DMS153 (cell line): Measurements from ENCODE around the gene PTGDS.

ENCODE experiments used
- DNase-seq: peaks from one replicate; lab custom pipeline; 2025; lab: John Stamatoyannopoulos, UW

Gene PTGDS

DNA sequence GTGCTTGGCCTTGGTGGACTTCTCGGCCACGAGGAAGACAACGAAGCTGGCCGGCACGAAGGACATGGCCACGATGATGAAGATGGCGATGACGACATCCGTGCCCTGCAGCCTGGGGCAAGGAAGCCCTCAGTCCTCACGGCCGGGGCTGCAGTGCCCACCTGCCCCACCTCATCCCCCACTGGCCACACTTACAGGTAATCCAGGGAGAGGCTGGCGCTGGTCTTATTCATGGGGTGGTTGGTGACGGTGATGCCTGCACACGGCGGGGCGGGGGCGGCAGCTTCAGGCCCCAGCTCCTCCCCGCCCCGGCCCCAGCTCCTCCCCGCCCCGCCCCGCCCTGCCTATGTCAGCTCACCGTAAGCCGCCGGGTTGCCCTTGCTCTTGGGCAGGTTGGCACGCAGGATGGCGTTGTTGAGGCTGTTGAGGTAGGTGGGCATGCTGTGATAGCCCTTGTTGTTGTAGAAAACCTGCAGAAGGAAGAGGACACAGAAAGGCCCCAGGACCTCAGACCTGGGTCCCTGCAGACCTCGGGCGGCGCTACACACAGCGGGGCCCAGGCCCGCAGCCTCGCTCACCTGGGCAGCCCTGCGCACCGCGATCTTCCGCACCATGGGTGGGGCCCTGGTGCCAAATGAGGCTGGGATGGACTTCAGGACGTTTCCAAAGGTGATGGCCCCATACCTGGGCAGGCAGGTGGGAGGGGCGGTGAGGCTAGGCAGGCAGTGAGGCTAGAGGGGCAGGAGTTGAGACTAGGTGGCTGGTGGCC lies 34.8 kb downstream of the PTGDS start:
- no peak for DNase-seq

DNA sequence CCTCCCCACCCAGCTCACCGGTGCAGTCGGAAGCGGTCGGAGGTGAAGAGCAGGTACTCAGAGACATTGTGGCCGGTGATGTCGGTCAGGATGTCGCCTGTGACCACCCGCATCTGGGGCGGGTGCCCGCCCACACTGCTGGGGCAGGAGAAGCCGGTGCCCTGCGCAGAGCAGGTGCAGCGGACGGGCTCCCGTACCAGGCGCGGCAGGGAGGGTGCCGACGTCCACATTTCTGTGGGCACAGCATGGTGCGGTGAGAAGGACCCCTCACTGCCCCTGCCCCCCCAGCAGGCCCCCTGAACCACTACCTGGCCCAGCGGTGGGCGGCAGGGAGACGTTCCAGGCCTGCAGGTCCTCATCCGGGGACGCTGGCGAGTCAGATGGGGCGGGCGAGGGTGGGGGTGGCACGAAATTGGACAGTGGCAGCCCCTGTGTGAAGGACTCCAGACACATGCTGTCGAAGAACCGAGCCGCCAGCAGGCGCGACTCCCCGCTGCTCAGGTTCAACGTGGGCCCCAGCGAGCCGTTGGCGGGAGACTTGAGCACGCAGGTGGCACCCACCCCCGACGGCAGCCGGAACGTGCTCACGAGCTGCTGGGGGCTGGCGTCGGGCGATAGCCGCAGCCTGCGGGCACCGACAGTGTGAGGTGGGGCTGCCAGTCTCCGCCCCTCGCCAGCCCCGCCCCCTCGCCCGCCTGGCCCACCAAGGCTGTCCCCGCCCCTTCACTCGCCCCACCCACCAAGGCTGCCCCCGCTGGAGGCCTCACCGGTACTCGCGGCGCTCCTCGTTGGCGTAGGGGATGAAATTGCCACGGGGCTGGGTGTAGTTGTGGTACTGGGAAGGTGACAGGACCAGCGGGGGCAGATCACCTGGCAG lies 35.6 kb downstream of the PTGDS start:
- no peak for DNase-seq

DNA sequence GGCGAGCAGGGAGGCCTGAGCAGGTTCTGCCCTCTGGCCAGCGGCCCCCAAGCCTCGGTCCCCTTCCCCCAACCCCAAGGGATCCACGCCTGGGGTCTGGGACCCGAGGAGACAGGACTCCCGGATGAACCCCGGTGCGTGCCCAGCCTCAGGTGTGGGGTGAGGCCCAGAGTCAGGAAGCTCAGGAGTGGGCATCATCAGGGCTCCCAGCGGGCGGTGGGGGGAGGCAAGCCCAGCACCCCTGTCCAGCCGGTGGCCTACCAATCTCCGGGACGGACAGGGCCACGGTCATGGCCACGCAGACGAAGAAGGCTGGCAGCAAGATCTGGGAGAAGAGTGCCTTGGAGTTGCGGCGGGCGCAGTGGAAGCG lies 36.3 kb downstream of the PTGDS start:
- DNase-seq, result no peak

DNA sequence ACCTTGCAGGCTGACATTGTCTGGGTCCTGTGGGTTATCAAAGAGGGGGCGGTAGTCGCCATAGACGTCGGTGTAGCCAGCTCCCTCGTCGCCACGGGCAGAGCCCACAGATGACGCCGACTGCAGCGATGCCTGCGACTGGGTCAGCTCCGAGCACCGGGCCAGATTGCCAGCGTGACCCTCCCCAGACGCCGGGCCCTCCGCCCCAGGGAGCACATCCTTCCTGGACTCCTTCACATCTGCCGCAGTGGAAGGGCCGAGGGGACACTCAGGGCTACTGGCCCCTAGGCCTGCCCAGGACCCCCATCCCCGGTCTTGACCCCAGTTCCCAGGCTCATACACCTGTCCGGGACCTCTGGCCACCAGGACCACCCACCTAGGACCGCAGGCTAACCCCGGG lies 36.9 kb downstream of the PTGDS start:
- DNase-seq, result no peak

DNA sequence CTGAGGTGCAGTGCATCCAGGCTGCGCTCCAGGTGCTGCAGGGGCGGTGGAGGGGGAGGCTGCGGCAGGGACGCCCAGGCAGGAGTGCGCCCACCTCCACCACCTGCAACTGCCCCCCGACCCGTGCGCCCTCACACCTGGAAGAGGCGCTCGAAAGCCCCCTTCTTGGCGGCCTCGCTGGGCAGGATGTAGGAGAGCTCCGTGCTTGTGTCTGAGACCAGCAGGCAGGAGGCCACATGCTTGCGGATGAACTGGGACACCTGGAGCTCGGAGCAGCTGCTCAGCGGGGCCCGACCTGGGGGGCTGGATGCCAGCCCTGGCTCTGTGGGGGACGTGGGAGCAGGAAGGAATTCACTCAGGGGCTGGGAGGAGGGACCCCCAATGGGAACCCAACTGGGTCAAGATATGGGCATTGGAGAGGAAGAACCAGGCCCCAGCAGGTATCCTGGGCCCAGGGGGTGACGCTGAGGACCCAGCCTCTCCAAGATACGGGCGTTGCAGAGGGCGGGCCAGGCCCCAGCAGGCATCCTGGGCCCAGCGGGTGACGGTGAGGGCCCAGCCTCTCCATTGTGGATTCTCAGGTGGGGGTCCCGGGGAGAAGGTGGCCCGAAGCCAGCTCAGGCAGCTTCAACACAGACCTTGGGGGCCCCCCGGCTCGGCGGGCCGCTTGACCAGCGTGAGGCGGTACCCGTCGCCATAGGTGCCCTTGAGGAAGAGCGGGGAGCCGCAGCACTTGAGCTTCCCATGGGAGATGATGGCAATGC lies 37.7 kb downstream of the PTGDS start:
- DNase-seq, result no peak

DNA sequence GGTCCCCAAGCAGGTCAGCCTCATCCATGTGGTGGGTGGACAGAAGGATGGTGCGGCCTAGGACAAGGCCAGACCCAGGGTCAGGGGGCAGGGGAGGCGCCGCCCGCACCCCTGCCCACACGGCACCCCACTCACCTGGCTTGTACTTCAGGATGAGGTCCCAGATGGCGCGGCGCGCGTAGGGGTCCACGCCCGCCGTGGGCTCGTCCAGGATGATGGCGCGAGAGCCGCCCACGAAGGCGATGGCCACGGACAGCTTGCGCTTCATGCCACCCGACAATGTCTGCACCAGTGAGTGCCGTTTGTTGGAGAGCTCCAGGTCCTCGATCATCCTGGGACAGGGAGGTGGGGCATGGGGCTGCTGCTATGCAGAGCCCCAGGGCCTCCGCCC lies 38.2 kb downstream of the PTGDS start:
- DNase-seq, result no peak

DNA sequence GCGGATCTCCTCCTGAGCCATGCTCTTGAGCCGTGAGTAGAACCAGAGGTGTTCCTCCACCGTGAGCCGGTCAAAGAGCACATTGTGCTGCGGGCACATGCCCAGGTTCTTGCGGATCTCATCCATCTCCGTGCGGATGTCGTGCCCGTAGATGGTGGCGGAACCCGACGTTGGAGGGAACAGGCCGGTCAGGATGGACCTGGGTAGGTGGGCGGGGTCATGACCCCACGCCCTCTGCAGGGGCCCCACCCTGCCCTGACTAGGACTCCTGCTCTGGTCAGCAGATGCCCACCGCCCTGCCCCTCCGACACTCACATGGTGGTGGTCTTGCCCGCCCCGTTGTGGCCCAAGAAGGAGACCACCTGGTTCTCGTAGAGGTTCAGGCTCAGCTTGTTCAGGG lies 38.7 kb downstream of the PTGDS start:
- no peak for DNase-seq

DNA sequence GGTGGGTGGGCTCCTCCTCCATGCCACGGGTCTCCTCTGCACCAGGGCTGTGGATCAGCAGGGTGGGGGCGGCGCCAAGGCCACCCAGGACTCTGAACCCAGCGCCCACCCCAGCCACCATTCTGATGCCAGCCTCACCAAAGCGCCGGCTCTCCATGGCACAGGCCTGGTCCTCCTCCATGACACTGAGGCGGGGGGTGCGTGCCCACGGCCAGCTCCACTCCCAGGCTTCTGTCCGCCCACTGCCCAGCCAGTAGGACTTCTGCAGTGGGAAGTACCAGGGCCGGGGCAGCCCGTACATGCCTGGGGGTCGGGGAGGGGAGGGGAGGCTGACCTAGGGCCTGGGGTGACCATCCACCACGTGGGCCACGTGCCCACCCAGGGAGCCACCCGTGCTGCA lies 39.1 kb downstream of the PTGDS start:
- DNase-seq, result no peak

DNA sequence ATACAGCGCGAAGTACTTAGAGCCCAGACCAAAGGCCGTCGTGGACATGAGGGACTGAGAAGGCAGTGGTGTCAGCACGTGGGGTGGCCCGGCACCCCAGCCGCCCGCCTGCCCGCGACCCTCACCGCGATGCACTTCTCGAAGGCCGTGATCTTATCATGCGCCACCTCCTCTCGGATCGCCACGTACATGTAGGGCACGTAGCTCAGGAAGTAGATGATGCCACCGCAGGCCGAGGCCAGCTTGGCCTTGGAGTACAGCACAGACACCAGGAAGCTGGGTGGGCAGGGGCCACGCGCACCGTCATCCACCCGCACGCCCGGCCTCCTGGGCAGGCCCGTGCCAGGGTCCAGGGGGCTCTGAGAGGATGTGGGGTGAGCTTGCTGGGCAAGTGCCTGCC lies 39.8 kb downstream of the PTGDS start:
- no peak for DNase-seq

DNA sequence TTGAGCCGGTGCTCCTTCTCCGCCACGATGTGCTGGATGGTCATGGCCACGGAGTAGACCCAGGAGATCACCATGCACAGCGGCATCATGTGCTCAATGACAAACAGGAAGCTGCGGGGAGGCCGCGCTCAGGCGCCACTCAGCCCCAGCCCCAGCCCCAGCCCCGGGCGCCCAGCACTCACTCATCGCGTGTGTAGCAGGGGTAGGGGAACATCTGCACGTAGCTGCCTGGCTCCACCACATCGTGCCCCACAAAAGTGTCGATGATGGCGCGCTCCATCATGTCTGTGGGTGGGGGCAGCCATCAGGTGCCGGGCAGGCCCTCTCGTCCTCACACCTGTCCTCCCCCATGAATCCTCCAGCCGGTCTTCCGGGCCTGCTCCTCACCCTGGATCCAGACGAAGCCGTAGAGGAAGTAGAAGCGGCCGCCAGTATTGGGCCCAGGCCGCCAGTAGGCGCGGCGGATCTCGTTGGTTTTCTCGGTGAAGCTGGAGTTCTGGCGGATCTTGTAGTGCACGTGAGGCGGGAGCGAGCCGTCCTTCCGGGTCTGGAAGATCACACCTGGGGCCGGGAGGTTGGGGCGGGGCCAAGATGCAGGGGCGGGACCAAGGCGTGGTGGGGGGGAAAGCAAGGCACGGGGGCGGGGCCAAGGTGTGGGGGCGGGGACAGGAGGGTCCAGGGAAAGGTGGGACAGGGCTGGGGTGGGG lies 40.6 kb downstream of the PTGDS start:
- DNase-seq, result no peak

DNA sequence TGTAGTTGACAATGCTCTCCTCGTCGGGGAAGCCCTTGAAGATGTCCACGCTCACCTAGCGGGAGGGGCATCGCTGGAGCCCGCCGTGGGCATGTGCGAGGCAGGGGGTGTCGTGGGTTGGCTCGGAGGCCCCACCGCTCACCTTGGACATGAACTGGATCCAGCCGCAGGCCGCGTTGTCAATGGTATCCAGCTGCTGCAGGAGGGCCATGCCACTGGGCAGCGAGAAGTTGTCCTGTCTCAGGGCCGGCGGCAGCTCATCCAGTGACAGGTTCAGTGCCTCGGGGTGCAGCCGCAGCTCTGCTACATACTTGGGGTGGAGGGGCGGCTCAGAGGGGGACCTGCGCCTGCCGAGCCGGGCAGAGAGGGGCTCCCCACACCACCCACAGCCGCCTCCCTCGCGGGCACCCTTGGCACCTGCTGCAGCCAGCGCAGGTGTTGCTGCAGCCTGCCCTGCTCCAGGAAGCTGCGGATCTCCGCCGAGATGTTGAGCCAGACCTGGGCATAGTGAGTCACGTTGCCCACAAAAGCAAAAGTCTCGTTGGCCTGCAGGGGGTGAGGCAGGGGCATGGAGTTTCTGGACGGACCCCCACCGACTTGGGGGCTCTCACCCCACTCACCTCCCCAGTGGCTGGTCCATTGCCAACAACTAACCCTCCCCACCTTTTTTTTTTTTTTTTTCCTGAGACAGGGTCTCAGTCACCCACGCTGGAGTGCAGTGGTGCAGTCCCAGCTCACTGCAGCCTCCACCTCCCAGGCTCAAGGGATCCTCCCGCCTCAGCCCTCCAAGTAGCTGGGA lies 41.7 kb downstream of the PTGDS start:
- no peak for DNase-seq

DNA sequence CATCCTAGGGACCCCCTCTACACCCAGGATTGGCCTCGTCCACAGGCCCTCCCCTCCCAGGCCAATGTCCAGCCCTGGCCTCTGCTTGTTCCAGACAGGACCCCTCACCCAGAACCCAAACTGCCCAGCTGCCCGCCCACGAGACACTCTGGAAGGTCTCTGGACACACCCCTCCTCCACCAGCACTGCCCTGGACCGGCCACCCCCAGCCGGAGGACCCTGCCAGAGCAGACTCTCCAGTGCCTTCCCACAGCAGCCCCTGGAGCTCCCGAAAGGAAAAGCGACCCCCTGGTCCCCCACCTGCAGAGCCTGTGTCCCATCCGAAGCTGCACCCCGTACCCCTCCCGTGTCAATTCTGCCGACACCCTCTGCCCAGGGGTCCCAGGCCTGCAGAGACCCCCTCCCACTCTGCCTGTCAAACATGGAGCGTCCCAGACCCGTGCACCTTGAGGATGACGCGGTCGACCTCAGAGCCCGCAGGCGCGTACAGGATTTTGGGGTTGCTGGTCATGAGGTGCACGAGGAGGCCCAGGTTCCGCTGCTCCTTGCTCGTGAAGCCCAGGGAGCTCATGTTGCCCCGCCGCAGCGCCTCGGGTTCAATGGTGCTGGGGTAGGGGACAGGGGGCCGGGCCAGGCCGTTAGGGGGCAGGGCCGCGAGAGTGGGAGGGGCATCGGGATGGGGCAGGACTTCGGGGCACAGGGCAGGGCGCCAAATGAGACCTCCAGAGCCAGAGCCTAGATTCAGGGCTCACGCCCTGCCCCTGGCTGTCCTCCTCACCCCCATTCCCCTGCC lies 42.8 kb downstream of the PTGDS start:
- no peak for DNase-seq

DNA sequence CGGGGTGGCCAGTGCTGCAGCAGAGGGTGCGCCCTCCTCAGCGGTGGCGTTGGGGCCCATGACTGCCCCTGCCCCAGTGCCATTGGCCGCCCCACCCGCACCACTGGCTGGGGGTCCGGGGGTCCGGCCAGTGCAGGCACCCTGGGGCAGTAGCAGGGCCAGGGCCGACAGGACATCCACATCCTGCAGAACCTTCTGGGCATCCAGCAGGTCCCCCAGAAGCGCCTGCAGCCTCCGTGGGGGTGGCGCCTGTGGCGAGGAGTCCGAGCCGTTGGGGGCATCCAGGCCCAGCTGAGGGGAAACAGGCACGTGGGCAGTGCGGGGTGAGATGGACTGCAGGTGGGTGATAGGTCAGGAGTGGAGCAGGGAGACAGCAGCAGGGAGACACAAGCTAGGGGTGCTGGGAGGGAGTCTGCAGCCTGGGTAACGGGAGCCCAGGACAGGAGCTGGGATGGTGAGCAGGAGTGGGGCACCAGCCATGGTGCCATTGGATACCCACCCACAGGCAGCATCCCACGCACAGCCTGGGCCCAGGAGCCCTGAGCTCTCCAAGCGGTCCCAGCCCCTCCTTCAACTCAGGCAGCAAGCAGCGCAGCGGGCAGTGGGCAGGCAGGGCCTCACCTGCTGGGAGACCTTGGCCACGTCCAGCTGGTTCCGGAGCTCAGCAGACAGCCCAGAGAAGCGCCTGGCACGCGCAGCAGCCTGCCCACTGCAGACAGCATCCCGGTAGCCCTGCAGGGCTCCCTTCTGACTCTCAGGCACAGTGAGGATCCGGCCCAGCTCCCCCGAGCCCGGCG lies 43.7 kb downstream of the PTGDS start:
- no peak for DNase-seq

DNA sequence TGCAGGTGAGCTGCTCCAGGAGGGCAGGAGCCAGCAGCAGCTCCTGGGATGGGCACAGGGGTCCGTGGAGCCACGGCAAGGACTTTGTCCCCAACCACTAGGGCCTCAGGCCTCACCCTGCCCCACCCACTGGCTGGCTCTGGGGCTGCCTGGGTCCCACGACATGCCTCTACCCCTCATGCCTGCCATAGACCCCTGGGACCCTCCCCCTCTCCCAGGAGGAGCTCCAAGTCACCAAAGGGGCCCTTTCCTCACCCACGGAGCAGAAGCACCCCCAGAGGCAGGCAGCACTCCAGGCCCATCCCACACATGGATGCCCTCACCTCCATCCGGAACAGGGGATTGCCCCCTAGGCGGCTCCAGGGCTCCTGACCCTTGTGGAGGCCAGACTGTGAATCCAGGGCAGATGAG lies 44.3 kb downstream of the PTGDS start:
- no peak for DNase-seq

DNA sequence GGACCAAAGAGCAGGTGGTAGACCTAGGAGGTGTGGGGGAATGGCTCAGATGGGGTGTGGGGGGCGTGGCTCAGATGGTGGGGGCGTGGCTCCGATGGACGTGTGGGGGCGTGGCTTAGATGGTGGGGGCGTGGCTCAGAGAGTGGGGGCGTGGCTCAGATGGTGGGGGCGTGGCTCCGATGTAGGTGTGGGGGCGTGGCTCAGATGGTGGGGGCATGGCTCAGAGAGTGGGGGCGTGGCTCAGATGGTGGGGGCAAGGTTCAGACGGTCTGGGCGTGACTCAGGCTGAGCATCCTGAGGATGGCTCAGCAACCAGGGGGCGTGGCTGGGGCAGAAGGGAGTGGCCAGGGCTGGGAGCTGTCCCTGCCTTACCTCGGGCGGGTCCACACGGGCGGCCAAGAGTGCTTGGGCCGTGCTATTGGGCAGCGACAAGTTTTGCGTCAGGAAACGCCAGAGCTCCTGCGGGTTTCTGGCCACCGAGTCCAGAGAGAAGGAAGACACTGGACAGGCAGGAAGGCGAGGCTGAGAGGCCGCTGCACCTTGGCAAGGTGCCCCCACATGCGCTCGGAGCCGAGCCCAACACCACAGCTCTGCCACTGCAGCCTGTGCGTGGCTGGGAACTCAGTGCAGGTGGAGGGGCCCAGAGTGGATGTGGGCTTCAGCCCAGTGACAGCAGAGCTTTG lies 44.8 kb downstream of the PTGDS start:
- peak; percentile 79 for DNase-seq

DNA sequence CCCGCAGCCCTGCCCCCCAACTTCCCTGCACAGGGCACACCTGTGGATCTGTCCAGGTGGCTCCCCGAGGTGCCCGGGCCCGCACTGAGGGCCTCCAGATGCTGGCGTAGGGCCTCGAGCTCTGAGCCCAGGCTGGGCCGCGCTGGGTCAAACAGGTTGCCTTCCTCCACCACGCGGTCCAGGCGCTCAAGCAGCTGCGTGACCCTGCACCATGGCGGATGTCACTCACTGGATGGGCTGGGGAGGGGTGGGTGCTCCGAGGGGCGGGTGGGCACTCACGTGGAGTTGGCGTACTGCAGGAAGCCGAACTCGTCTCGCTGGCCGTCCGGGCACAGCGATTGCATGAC lies 45.3 kb downstream of the PTGDS start:
- DNase-seq, result no peak

DNA sequence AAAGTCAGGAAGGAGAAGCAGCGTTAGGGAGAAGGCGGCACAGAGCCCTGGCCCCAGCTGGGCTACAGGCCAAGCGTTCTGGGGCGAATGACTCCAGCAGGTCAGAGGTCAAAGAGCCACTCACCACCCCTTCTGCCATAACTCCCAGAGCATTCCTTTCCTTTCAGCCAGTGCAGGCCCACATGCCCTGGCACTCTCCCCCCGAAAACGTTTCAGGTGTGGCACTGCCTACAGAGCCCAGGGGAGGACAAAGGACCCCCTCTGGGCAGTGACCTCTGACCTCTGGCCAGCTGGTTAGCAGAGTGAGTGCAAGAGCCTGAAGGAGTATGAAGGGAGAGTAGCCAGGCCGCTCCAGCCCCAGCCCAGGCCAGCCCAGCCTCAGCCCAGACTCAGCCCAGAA lies 45.9 kb downstream of the PTGDS start:
- no peak for DNase-seq

DNA sequence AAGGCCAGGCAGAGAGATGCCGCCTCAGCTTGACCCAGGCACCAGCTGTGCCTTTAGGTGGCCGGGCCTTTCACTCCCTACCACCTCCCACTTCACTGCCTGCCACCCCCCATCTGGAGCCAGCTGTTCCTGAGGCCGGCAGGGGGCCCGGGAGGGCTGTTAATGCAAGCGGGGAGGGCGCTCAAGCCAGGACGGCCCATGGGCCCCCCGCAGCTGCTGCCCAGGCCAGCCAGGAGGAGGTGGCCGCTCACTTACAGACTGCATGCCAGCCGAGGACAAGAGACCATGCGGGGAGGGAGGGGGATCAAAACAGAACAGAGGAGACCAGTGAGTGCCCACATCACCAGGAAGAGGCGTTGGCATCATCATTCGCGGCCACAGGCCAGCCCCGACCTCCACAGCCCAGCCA lies 46.3 kb downstream of the PTGDS start:
- no peak for DNase-seq

DNA sequence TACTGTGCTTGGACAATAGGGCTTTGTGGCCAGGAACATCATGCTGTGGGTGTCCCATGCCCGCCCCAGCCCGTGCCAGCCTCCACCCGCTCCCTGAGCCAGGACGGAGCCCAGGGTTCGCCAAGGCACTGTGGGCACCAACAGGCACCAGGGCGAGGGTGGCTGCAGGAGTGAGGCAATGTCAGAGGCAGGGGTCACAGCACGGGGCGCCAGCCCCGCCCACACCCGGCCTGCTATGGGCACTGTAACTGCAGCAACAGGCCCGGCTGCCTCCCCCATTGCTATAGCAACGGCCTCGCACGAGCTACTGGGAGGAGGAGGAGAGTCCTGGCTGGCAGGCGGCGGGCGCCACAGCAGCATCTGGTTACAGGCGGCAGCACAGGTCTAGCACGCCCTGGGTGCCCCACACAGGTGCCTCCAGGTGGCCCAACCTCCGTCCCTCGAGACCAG lies 48.2 kb downstream of the PTGDS start:
- peak; percentile 95 for DNase-seq
